ENCODE results near the gene NOPCHAP1. TPM values are rescaled to one million over a fixed set of nuclear protein-coding genes. Genes with fewer than 3 reads are reported as not detected.

NOPCHAP1 gene
- total RNA-seq, 6 experiments from 2014 or later, result 13.7 to 16.1 (median 14.0) TPM

DNA sequence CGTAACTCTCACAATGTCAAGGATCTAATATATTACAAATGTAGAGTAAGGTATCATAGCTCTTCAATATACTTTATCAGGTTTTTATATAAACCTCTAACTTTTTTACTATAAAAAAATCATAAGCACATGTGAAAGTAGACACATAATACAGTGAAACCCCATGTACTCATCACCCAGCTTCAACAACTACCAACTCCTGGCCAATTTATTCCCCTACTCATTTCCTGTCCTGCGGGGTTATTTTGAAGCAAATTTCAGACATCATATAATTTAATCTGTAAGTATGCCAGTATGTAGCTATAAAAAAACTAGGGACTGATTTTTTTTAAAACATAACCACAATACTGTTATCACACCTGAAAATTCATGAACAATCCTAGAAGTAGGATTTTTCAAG lies 47.7 kb downstream of the NOPCHAP1 start:
- peaks cover 33% of the 10 kb centered on the region for H3K36me3 Mint-ChIP-seq (ENCODE audit: low read depth)
- peak overlapping the region; percentile 19; the same call in 1 of the 2 replicates for H3K27ac Mint-ChIP-seq
- no peak for DNase-seq
- H3K4me3 Mint-ChIP-seq, result no peak overlapping the region
- no peaks in the 10 kb centered on the region for H3K9me3 Mint-ChIP-seq
- peaks cover 39% of the 10 kb centered on the region for H3K4me1 Mint-ChIP-seq (ENCODE audit: low read depth)
- TF ChIP-seq, protein P1, sequence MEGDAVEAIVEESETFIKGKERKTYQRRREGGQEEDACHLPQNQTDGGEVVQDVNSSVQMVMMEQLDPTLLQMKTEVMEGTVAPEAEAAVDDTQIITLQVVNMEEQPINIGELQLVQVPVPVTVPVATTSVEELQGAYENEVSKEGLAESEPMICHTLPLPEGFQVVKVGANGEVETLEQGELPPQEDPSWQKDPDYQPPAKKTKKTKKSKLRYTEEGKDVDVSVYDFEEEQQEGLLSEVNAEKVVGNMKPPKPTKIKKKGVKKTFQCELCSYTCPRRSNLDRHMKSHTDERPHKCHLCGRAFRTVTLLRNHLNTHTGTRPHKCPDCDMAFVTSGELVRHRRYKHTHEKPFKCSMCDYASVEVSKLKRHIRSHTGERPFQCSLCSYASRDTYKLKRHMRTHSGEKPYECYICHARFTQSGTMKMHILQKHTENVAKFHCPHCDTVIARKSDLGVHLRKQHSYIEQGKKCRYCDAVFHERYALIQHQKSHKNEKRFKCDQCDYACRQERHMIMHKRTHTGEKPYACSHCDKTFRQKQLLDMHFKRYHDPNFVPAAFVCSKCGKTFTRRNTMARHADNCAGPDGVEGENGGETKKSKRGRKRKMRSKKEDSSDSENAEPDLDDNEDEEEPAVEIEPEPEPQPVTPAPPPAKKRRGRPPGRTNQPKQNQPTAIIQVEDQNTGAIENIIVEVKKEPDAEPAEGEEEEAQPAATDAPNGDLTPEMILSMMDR (IDR thresholded peaks at IDR 0.05), result no peak
- H3K27me3 Mint-ChIP-seq (ENCODE audit: insufficient read depth), result no peaks in the 10 kb centered on the region

Other genes starting within 250 kb of the NOPCHAP1 start
- 1 to 10 TPM; 6.7 to 9.4 (median 7.6) TPM for gene SLC41A2, start 28.0 kb upstream of the NOPCHAP1 start, total RNA-seq (2021; fragmentation: NEBNext Ultra II Directional; extraction: Animal tissue kit (Norgen Biotek cat#: 25700))
- 10 to 100 TPM; 36.9 to 50.8 (median 41.6) TPM for gene ALDH1L2, start 98.1 kb downstream of the NOPCHAP1 start, total RNA-seq (2021; fragmentation: NEBNext Ultra II Directional; extraction: Animal tissue kit (Norgen Biotek cat#: 25700))
- 10 to 100 TPM; 41.6 to 47.3 (median 44.1) TPM for gene WASHC4, start 121.4 kb downstream of the NOPCHAP1 start, total RNA-seq (2021; fragmentation: NEBNext Ultra II Directional; extraction: Animal tissue kit (Norgen Biotek cat#: 25700))
- gene APPL2, start 249.9 kb downstream of the NOPCHAP1 start, total RNA-seq (2021; fragmentation: NEBNext Ultra II Directional; extraction: Animal tissue kit (Norgen Biotek cat#: 25700)), result 10 to 100 TPM; 67.9 to 98.4 (median 87.8) TPM